Measurements from ENCODE around the gene ITGA4.

GRCh38 chr2:181454686-181455450, 2.3 kb upstream of the ITGA4 start:
- no peak for TF ChIP-seq CTCF (conservative IDR thresholded peaks at IDR 0.05 in 1 of 2, IDR thresholded peaks at IDR 0.05 in 1 of 2; ENCODE audit: extremely low read depth in 1 of 2, insufficient read depth in 1 of 2, low read depth in 1 of 2, low read length in 2 of 2)
- no peak for TF ChIP-seq EZH2 (IDR thresholded peaks at IDR 0.05; ENCODE audit: borderline replicate concordance, low read length)
